ENCODE results near the gene KIAA0753. TPM values are rescaled to one million over a fixed set of nuclear protein-coding genes. Genes with fewer than 3 reads are reported as not detected.

Gene KIAA0753
- total RNA-seq, 4 donors from 2014 or later = 20.8 to 46.7 (median 25.6) TPM

GRCh38 chr17:6561446-6561845, 79.1 kb downstream of the KIAA0753 start:
- H3K27ac ChIP-seq = no peak overlapping the region
- DNase-seq = no peak
- H3K27me3 ChIP-seq = no peaks in the 10 kb centered on the region
- H3K9me3 ChIP-seq = no peaks in the 10 kb centered on the region
- TF ChIP-seq CTCF (IDR thresholded peaks at IDR 0.05) (no peak), POLR2A (IDR thresholded peaks at IDR 0.05) (no peak)
- H3K36me3 ChIP-seq = no peaks in the 10 kb centered on the region
- intact Hi-C loops (cut with DNase I) = no loop called here
- H3K4me1 ChIP-seq = no peaks in the 10 kb centered on the region
- H3K4me3 ChIP-seq (replicated peaks in 1 of 3) = no peak overlapping the region

- Histone ChIP-seq H3K36me3 (no peaks in the 10 kb centered on the region), H3K9me3 (no peaks in the 10 kb centered on the region), H3K27me3 (no peaks in the 10 kb centered on the region), H3K4me1 (peaks cover 3 to 5% of the 10 kb centered on the region in 2 donors), H3K27ac (no peak overlapping the region), H3K4me3 (replicated peaks in 1 of 3) (no peak overlapping the region)
- TF ChIP-seq POLR2A (IDR thresholded peaks at IDR 0.05) (no peak), CTCF (IDR thresholded peaks at IDR 0.05) (no peak)
- intact Hi-C loops (cut with DNase I) = no loop called here
- WGBS, 2 donors = 87 to 92% methylated on average over 3 of the region's 3 CpGs
- DNase-seq = no peak
Observed at GRCh38 chr17:6560496-6560895, 80.0 kb downstream of the KIAA0753 start.

- Histone ChIP-seq H3K27me3 (no peaks in the 10 kb centered on the region), H3K4me1 (peaks cover 10 to 12% of the 10 kb centered on the region in 2 donors), H3K36me3 (no peaks in the 10 kb centered on the region), H3K4me3 (replicated peaks in 1 of 3) (no peak overlapping the region), H3K9me3 (no peaks in the 10 kb centered on the region), H3K27ac (no peak overlapping the region)
- WGBS, 2 donors = 86 to 99% methylated on average over 1 to 5 of the region's 5 CpGs
- intact Hi-C loops (cut with DNase I) = loop anchor here (5.0 kb wide), 1 partner anchor 87 kb away; no protein-coding TSS in a partner anchor
- DNase-seq = no peak
- no peak for TF ChIP-seq CTCF (IDR thresholded peaks at IDR 0.05)
Observed at GRCh38 chr17:6559753-6560215, 80.7 kb downstream of the KIAA0753 start.

GRCh38 chr17:6558932-6559752, 81.4 kb downstream of the KIAA0753 start:
- Histone ChIP-seq H3K36me3 (no peaks in the 10 kb centered on the region), H3K27ac (no peak overlapping the region), H3K9me3 (no peaks in the 10 kb centered on the region), H3K4me1 (peaks cover 12 to 18% of the 10 kb centered on the region in 2 donors), H3K4me3 (replicated peaks in 1 of 3) (no peak overlapping the region), H3K27me3 (no peaks in the 10 kb centered on the region)
- TF ChIP-seq POLR2A (IDR thresholded peaks at IDR 0.05) (no peak), CTCF (IDR thresholded peaks at IDR 0.05) (no peak)
- WGBS, 2 donors = 67 to 80% methylated on average over 6 to 11 of the region's 11 CpGs
- intact Hi-C loops (cut with DNase I) = loop anchor here (5.0 kb wide), 1 partner anchor 87 kb away; no protein-coding TSS in a partner anchor
- DNase-seq = no peak

GRCh38 chr17:6558276-6558675, 82.2 kb downstream of the KIAA0753 start:
- Histone ChIP-seq H3K27me3 (no peaks in the 10 kb centered on the region), H3K9me3 (no peaks in the 10 kb centered on the region), H3K4me1 (peaks cover 12 to 18% of the 10 kb centered on the region in 2 donors), H3K4me3 (replicated peaks in 1 of 3) (no peak overlapping the region), H3K36me3 (no peaks in the 10 kb centered on the region), H3K27ac (no peak overlapping the region)
- 87% methylated on average over 5 to 6 of the region's 6 CpGs for WGBS, 2 donors
- intact Hi-C loops (cut with DNase I) = loop anchor here (5.0 kb wide), 1 partner anchor 86 kb away; no protein-coding TSS in a partner anchor
- no peak for DNase-seq
- no peak for TF ChIP-seq CTCF (IDR thresholded peaks at IDR 0.05)
- no peak for TF ChIP-seq POLR2A (IDR thresholded peaks at IDR 0.05)
